B cell (primary cell): ENCODE results near the gene ASIC4.

Experiments
- CTCF ChIP-seq: fragments of 200-600 bp; IDR thresholded peaks from one replicate; pipeline ENCODE4 v1.8.0; 2022; ENCODE audit warnings: antibody characterized with exemption, mild to moderate bottlenecking
- EZH2 ChIP-seq: IDR thresholded peaks from 2 replicates; pipeline ENCODE4 v1.6.1; 2012; ENCODE audit warnings: borderline replicate concordance, low read depth, mild to moderate bottlenecking, moderate library complexity, low read length; ENCODE audit not compliant: insufficient read depth, poor library complexity, severe bottlenecking

- no peak for TF ChIP-seq CTCF
- TF ChIP-seq EZH2, result no peak
These were observed 39.8 kb upstream of the ASIC4 start for GRCh38 chr2:219474285-219475060.
